Bronchial epithelial cell (primary cell): Measurements from ENCODE around the gene BAG3. TPM values are rescaled to one million over a fixed set of nuclear protein-coding genes. Genes with fewer than 3 reads are reported as not detected.

Experiments
- DNase-seq: peaks from one replicate; pipeline ENCODE4 v3.0.0-alpha.2; 2010; ENCODE audit warnings: low read depth
- FAIRE-seq: peaks from 2 replicates; lab custom pipeline; 2011; peaks lifted over from hg19 to GRCh38; lab: Jason Lieb, UNC
- H3K27me3 ChIP-seq: 2 replicates; pipeline ENCODE4 v1.5.1; 2011; ENCODE audit warnings: low read length; ENCODE audit not compliant: control insufficient read depth, insufficient read depth
- H3K36me3 ChIP-seq: 2 replicates; pipeline ENCODE4 v1.5.1; 2011; ENCODE audit warnings: low read length; ENCODE audit not compliant: control insufficient read depth, insufficient read depth
- H3K4me3 ChIP-seq: 2 replicates; pipeline ENCODE4 v1.5.1; 2011; ENCODE audit warnings: mild to moderate bottlenecking, low read depth, low read length, control low read depth
- total RNA-seq: library from RNA; depleted of rRNA; stranded (reverse); fragments of >200 nt; gene quantifications from 2 replicates; pipeline ENCODE4 v1.2.1, GENCODE V29; 2014
- TF ChIP-seq, protein P1 (sequence below): IDR thresholded peaks from 2 replicates; pipeline ENCODE4 v1.5.1; 2011; ENCODE audit warnings: mild to moderate bottlenecking, moderate library complexity, low read length, control low read depth, inconsistent platforms; ENCODE audit not compliant: insufficient read depth, severe bottlenecking

BAG3 gene
- total RNA-seq, 1 donor from 2014 or later, result 7.1 TPM

GRCh38 chr10:119713744-119714483 is 62.7 kb downstream of the BAG3 start:
- DNase-seq (no peak), FAIRE-seq (no peak)
- no peaks in the 10 kb centered on the region for H3K36me3 ChIP-seq
- TF ChIP-seq, protein P1, sequence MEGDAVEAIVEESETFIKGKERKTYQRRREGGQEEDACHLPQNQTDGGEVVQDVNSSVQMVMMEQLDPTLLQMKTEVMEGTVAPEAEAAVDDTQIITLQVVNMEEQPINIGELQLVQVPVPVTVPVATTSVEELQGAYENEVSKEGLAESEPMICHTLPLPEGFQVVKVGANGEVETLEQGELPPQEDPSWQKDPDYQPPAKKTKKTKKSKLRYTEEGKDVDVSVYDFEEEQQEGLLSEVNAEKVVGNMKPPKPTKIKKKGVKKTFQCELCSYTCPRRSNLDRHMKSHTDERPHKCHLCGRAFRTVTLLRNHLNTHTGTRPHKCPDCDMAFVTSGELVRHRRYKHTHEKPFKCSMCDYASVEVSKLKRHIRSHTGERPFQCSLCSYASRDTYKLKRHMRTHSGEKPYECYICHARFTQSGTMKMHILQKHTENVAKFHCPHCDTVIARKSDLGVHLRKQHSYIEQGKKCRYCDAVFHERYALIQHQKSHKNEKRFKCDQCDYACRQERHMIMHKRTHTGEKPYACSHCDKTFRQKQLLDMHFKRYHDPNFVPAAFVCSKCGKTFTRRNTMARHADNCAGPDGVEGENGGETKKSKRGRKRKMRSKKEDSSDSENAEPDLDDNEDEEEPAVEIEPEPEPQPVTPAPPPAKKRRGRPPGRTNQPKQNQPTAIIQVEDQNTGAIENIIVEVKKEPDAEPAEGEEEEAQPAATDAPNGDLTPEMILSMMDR, result no peak
- no peaks in the 10 kb centered on the region for H3K27me3 ChIP-seq
- no peak overlapping the region for H3K4me3 ChIP-seq

DNA sequence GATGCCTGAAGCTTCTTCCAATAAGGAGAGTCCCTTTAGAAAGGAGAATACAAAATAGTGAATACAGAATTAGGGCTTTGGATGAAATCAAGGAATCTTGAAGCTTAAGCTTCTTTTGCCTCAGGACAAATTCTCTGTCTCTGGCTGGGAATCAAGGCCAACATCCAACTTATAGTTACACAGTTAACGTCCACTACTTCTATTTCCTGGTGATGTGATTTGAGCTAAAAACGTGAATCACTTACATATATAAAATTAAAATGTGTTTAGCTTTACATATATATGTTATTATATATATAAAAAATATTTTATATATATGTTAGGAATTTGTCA is 63.3 kb downstream of the BAG3 start:
- TF ChIP-seq, protein P1, result no peak
- FAIRE-seq, result no peak

DNA sequence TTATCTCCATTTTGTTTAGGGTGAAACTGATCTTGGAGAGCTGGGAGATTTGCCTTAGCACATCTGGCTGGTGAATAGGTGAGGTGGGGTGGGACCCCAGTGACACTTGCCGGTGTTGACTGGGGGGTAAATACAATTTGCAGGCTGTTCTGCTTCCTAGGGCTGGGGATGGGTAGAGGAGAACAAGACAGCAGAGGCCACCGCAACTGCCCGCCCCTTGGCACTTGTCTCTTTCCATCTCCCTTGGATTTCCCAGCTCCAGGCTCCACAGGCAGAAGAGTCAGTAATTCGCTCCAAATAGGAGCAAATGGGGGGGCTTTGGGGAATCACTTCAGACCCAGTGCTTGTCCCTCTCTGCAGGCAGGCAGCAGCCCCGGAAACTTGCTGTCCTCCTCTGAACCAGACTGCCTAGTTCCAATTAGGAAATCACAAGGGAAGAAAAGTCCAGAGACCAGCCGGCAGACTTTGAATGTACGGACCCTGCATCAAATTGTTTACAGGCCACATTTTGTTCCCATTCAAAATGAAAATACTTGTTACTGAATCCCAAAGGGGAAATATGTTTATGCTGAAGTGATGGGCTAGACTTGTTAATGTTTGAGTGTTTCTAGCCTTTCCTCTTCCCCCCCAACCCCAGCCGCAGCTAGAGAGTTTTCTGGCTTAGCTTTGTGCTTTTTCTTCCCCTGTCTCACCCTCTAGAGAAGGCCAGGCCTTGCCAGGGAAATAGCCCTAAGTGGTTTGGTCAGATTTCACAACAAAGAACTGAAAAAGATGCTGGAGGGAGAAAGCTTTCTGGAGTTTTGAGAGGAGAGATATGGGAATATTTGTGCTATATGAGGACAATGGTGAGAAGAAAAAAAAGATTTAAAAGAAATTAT is 64.7 kb downstream of the BAG3 start:
- no peak for FAIRE-seq
- Histone ChIP-seq H3K27me3 (no peaks in the 10 kb centered on the region), H3K4me3 (no peak overlapping the region), H3K36me3 (no peaks in the 10 kb centered on the region)
- DNase-seq, result no peak
- TF ChIP-seq, protein P1, result no peak

More for the DNA sequence above, 63.3 kb downstream of the BAG3 start:
- no peaks in the 10 kb centered on the region for H3K27me3 ChIP-seq
- DNase-seq, result no peak
- no peak overlapping the region for H3K4me3 ChIP-seq
- H3K36me3 ChIP-seq, result no peaks in the 10 kb centered on the region

DNA sequence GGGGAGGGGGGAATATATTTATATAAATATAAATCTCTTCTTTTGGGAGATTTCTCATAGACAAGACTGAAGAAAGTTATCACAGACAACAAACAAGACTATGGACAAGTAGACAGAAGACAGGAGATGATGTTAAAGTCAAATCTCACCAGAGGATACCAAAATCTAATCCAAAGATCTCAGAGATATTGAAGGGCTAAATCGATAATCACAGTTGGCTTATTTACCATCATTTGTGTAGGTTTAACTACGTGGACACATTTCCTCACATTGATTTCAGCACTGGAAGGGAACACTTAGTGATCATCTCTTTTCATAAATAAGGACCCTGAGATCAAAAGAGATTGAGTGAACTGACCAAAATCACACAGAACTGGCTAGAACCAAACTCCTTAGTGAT is 72.0 kb downstream of the BAG3 start:
- H3K36me3 ChIP-seq, result no peaks in the 10 kb centered on the region
- H3K4me3 ChIP-seq, result no peak overlapping the region
- no peaks in the 10 kb centered on the region for H3K27me3 ChIP-seq
- TF ChIP-seq, protein P1, result no peak
- DNase-seq (no peak), FAIRE-seq (no peak)

DNA sequence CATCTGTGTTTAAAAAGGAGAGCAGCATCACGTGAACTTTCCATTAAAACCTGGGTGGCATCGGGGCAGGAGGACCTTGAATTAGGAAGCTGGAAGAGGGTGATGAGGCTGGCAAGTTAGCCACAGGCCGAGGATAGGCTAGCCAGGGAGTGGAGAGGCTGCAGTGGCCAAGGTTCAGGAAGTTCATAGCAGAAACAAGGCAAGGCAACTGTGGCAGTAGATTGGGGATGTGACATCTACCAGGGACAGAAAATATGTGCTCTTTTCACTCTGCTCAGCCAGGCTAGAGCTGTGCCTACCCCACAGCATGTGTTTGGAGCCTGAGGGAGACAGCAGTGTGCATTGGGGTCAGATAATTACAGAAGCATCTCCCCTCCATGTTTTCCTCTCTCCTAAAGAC is 72.4 kb downstream of the BAG3 start:
- no peak overlapping the region for H3K4me3 ChIP-seq
- TF ChIP-seq, protein P1, result no peak
- no peaks in the 10 kb centered on the region for H3K36me3 ChIP-seq
- H3K27me3 ChIP-seq, result no peaks in the 10 kb centered on the region
- FAIRE-seq (no peak), DNase-seq (no peak)
